ENCODE data around the gene KLRC2.
"Not testable (repeated sequence)": the region's sequence is repeated elsewhere in the genome, so short reads cannot be mapped to it uniquely, and the experiment has no call there.

Gene KLRC2

DNA sequence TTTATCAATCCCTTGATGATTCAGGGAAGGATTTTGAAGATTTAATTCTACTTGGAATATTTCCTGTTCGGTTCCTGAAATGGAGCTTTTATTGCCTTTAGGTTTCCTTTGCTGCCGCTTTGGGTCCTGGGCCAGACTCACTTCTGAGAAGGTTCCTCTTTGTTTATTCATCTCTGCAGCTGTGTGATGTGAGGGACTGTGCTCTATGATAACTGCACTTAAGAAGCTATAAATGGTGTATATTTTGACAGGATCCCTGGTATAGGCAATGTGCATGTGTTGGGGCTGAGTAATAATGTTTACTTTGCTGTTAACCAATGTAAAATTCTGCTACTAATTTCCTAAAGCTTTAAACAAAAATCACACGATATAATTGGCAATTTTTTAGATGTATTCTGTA is at the start of gene KLRC2:
KLRC2 (minus strand) TSS at position 195 of the 400 bp plus-strand sequence; CDS start at position 171, 24 bp downstream.
- DNase-seq (ENCODE audit: low read depth in 2 of 2, low spot score in 1 of 2) = not testable (repeated sequence)

DNA sequence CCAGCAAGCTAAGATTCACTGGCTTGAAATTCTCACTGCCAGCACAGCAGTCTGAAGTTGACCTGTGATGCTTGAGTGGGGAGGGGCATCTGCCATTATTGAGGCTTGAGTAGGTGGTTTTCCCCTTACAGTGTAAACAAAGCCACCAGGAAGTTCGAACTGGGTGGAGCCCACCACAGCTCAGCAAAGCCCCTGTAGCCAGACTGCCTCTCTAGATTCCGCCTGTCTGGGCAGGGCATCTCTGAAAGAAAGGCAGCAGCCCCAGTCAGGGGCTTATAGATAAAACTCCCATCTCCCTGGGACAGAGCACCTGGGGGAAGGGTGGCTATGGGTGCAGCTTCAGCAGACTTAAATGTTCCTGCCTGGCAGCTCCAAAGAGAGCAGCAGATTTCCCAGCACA is 46.1 kb upstream of the KLRC2 start:
- DNase-seq (ENCODE audit: low read depth in 2 of 2, low spot score in 1 of 2) = not testable (repeated sequence)

DNA sequence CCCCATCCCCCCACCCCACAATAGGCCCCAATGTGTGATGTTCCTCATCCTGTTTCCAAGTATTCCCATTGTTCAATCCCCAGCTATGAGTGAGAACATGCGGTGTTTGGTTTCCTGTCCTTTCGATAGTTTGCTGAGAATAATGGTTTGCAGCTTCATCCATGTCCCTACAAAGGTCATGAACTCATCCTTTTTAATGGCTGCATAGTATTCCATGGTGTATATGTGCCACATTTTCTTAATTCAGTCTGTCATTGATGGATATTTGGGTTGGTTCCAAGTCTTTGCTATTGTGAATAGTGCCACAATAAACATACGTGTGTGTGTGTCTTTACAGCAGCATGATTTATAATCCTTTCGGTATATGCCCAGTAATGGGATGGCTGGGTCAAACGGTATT is 37.0 kb upstream of the KLRC2 start:
- DNase-seq (ENCODE audit: low read depth in 2 of 2, low spot score in 1 of 2) = not testable (repeated sequence)

DNA sequence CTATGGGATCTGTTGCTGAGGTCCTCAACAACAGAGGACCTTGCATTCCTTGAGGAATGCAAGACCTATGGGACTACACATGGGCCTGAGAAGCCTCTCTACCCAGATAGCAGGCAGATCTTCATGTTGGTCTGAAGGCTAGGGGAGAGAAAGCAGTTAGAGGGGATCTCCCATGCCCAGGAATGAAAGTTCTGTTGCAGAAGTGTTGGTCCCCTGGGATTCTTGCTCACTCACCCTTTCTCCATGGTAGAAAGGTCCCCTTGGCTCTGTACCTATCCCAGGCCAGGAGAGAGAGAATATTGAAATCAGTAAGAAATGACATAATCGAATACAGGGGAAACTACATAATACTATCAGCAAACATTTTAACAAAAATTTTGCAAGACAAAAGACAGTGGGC is 33.9 kb upstream of the KLRC2 start:
- DNase-seq (ENCODE audit: low read depth in 2 of 2, low spot score in 1 of 2) = no peak

DNA sequence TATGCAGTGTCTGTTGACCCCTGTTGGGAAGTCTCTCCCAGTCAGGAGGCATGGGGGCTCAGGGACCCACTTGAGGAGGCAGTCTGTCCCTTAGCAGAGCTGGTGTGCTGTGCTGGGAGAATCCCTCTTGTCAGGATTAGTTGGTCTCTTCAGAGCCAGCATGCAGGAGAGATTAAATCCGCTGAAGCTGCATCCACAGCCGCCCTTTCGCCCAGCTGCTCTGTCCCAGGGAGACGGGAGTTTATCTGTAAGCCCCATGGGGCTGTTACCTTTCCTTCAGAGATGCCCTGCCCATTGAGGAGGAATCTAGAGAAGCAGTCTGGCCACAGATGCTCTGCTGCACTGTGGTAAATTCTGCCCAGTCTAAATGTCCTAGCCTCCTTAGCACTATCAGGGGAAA is 30.5 kb upstream of the KLRC2 start:
- DNase-seq (ENCODE audit: low read depth in 2 of 2, low spot score in 1 of 2) = no peak

DNA sequence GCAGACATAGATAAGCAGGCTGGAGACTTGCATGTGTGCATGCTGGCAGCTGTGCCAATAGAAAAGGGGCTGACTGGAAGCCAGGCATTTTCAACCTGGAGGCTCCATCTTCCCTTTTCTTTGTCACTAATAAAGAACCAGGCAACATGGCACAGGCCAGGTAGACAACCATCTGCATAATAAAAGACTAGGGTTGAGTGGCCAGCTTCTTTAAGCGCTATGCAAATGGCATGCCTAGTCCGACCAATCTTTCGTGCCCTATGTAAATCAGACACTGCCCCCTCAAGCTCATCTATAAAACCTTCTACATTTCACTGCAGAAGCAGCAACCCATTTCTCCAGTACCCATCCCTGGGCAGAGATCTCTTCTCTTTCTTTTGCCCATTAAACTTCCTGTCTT is 21.9 kb upstream of the KLRC2 start:
- DNase-seq (ENCODE audit: low read depth in 2 of 2, low spot score in 1 of 2) = no peak

DNA sequence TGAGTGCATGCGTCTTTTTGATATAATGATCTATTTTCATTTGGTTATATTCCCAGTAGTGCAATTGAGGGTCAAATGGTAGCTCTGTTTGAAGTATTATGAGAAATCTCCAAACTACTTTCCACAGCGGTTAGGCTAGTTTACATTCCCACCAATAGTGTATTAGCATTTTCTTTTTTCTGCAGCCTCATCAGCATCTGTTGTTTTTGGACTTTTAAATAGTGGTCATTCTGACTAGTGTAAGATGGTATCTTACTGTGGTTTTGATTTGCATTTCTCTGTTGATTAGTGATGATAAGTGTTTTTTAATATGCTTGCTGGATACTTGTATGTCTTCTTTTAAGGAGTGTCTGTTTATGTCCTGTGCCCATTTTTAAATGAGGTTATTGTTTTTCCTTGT is 21.0 kb upstream of the KLRC2 start:
- no peak for DNase-seq (ENCODE audit: low read depth in 2 of 2, low spot score in 1 of 2)

DNA sequence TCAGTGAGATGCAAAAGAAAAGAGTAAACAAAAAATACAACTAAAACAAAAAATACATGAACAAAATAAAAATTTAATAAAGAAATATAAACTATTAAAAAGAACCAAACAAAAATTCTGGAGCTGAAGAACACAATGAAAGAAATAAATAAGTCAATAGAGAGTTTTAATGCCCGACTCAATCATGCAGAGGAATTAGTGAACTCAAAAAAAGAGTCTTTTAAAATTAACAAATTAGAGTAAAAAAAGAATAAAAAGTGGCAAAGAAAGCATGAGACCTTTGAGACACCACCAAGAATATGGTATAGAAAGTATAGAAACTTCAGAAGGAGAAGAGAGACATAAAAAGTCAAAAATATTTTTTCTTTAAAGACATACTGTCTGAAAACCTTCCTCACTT is 20.0 kb upstream of the KLRC2 start:
- no peak for DNase-seq (ENCODE audit: low read depth in 2 of 2, low spot score in 1 of 2)

DNA sequence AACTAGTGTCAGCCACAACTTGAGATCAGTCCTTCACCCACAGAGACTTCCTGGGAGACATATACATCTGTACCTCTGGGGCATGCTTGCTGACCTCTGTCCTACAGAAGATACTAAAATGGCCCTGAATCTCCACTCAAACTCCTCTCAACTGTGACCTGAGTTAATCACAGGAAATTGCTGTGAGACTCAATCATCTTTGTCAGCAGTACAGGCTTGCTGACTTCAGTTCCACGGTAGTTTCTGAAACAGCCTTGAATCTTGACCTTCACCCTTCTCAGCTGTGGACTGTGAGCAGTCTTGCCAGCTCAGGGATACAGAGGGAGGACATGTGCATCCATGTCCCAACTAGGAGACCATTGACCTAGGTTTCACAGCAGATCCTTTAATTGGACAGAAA is 18.7 kb upstream of the KLRC2 start:
- no peak for DNase-seq (ENCODE audit: low read depth in 2 of 2, low spot score in 1 of 2)

DNA sequence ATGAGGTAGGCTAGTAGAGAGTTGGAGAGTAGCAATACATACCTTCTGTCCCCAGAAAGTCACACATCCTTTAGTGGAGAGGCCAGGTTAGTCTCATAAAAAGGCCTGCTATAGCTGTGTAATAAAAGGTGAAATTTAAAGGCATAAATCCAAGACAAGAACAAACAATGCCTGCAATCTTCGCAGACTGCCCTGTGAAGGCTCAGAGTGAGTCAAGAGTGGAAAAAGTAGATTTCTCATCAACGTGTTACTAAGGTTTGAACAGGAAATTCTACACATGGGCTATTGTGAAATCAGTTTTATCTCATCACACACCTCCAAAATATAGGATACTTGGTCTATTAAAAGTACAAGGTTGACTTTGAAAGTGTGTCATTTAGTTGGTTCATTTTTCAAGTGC is 17.3 kb upstream of the KLRC2 start, which contains the start of gene KLRC1:
KLRC1 (minus strand) TSS at position 222 of the 400 bp plus-strand sequence. CDS start 2,221 bp downstream, outside the sequence.
- no peak for DNase-seq (ENCODE audit: low read depth in 2 of 2, low spot score in 1 of 2)

DNA sequence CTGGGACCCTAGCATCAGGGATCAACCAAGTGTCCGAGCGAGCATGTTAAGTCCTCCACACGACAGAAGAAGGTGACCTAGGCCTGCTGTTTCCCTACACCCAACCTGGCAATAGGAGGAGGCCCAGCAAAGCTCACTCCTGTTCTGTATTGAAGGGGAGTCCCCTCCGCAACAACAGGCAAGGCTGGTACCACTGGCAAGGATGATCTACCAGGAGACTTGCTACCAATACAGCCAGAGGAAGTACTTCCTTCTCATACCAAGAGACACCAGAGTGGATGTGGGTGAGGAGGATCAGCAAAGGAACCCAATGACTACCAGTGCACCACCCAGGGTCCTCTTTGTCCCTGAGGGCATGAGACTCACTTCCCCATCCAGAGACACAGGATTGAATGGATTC is 12.4 kb upstream of the KLRC2 start:
- no peak for DNase-seq (ENCODE audit: low read depth in 2 of 2, low spot score in 1 of 2)

DNA sequence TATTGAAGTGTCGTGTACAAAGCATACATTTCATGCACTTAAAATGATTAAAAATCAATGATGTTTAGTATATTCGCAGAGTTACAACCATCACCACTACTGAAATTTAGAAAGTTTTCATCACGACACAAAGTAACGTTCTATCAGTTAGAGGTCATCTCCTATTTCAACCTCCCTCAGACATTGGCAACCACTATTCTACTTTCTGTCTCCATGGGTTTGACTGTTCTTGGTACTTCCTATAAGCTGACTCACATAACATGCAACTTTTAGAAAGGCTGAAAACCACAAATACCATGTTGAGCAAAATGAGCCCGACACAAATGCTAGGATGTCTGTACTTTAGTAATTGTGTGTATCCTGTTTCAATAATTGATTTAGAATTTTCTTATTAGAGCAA is 10.2 kb upstream of the KLRC2 start:
- DNase-seq (ENCODE audit: low read depth in 2 of 2, low spot score in 1 of 2) = not testable (repeated sequence)

DNA sequence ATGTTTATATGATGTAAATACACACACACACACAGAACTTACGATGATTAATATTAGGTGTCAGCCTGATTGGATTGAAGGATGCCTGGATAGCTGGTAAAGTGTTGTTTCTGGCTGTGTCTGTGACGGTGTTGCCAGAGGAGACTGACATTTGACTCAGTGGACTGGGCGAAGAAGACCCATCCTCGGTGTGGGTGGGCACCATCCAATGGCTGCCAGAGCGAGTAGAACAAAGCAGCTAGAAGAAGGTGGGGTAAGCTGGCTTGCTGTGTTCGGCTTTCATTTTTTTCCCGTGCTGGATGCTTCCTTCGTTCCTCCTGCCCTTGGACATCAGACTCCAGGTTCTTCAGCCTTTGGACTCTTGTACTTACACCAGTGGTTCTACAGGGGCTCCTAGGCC is 5.3 kb upstream of the KLRC2 start:
- not testable (repeated sequence) for DNase-seq (ENCODE audit: low read depth in 2 of 2, low spot score in 1 of 2)

DNA sequence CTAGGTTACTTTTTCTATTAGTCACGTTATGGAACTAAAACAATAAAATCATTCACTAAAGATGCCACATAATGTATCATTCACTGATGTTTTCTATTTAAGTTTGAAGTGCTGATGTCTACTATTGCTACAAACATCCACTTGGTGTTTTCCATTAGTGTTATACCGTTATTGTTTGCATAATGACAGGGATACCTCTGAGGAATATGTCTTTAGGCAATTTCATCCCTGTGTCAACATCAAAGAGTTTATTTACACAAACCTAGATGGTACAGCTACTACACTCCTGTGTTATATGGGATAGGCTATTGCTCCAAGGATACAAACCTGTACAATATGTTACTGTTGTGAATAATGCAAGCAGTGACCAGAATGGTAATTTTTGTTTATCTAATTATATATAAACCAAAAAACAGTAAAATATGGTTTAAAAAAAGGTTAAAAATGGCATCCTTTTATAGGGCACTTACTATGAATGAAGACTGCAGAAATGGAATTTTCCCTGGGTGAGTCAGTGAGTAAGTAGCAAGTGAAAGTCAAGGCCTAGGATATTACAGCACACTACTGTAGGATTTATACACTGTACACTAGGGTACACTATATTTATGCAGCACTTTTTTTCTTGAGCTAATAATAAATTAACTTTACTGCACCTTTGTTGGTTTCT is 3.9 kb upstream of the KLRC2 start:
- not testable (repeated sequence) for DNase-seq (ENCODE audit: low read depth in 2 of 2, low spot score in 1 of 2)

DNA sequence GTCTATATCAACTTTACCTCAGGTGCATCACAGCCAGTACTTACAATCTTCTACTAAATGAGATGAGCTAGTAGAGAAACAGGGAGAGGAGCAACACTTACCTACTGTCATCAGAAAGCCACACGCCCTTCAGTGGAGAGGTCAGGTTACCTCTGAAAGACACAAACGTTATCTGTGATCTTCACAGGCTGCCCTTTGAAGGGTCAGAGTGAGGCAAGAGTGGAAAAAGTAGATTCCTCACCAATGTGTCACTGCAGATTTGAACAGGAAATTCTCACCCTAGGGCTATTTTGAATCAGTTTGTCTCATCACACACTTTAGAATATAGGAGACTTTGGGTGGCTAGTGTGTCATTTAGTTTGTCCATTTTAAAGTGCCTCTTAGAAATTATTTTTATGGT is 1.8 kb upstream of the KLRC2 start:
- not testable (repeated sequence) for DNase-seq (ENCODE audit: low read depth in 2 of 2, low spot score in 1 of 2)

DNA sequence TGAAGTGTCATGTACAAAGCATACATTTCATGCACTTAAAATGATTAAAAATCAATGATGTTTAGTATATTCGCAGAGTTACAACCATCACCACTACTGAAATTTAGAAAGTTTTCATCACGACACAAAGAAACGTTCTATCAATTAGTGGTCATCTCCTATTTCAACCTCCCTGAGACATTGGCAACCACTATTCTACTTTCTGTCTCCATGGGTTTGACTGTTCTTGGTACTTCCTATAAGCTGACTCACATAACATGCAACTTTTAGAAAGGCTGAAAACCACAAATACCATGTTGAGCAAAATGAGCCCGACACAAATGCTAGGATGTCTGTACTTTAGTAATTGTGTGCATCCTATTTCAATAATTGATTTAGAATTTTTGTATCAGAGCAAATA is 5.2 kb downstream of the KLRC2 start:
- not testable (repeated sequence) for DNase-seq (ENCODE audit: low read depth in 2 of 2, low spot score in 1 of 2)

DNA sequence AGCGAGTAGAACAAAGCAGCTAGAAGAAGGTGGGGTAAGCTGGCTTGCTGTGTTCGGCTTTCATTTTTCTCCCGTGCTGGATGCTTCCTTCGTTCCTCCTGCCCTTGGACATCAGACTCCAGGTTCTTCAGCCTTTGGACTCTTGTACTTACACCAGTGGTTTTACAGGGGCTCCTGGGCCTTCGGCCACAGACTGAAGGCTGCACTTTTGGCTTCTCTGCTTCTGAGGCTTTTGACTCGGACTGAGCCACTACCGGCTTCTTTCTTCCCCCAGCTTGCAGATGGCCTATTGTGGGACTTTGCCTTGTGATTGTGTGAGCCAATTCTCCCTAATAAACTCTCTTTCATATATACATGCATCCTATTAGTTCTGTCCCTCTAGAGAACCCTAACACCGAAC is 9.9 kb downstream of the KLRC2 start:
- DNase-seq (ENCODE audit: low read depth in 2 of 2, low spot score in 1 of 2) = not testable (repeated sequence)

DNA sequence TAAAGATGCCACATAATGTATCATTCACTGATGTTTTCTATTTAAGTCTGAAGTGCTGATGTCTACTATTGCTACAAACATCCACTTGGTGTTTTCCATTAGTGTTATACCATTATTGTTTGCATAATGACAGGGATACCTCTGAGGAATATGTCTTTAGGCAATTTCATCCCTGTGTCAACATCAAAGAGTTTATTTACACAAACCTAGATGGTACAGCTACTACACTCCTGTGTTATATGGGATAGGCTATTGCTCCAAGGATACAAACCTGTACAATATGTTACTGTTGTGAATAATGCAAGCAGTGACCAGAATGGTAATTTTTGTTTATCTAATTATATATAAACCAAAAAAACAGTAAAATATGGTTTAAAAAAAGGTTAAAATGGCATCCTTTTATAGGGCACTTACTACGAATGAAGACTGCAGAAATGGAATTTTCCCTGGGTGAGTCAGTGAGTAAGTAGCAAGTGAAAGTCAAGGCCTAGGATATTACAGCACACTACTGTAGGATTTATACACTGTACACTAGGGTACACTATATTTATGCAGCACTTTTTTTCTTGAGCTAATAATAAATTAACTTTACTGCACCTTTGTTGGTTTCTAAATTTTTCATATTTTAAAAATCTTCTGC is 11.4 kb downstream of the KLRC2 start:
- DNase-seq (ENCODE audit: low read depth in 2 of 2, low spot score in 1 of 2) = not testable (repeated sequence)

DNA sequence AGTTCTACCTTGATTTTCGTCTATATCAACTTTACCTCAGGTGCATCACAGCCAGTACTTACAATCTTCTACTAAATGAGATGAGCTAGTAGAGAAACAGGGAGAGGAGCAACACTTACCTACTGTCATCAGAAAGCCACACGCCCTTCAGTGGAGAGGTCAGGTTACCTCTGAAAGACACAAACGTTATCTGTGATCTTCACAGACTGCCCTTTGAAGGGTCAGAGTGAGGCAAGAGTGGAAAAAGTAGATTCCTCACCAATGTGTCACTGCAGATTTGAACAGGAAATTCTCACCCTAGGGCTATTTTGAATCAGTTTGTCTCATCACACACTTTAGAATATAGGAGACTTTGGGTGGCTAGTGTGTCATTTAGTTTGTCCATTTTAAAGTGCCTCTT is 13.7 kb downstream of the KLRC2 start:
- not testable (repeated sequence) for DNase-seq (ENCODE audit: low read depth in 2 of 2, low spot score in 1 of 2)

DNA sequence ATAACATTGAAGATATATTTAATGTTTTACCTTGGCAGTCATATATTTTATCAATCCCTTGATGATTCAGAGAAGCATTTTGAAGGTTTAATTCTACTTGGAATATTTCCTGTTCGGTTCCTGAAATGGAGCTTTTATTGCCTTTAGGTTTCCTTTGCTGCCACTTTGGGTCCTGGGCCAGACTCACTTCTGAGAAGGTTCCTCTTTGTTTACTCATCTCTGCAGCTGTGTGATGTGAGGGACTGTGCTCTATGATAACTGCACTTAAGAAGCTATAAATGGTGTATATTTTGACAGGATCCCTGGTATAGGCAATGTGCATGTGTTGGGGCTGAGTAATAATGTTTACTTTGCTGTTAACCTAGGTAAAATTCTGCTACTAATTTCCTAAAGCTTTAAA is 15.5 kb downstream of the KLRC2 start, which contains the start of gene KLRC3:
KLRC3 (minus strand) TSS at position 262 of the 400 bp plus-strand sequence; CDS start at position 217, 45 bp downstream.
- not testable (repeated sequence) for DNase-seq (ENCODE audit: low read depth in 2 of 2, low spot score in 1 of 2)

DNA sequence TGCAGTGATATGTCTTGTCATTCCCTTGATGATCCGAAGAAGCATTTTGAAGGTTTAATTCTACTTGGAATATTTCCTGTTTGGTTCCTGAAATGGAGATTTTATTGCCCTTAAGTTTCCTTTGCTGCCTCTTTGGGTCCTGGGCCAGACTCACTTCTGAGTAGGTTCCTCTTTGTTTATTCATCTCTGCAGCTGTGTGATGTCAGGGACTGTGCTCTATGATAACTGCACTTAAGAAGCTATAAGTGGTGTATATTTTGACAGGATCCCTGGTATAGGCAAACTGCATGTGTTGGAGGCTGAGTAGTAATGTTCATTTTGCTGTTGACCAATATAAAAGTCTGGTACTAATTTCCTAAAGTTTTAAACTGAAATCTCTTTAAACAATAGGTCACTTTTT is 26.4 kb downstream of the KLRC2 start, which contains the start of gene KLRC4:
KLRC4 (minus strand) TSS at position 366 of the 400 bp plus-strand sequence; CDS start at position 184, 182 bp downstream.
- no peak for DNase-seq (ENCODE audit: low read depth in 2 of 2, low spot score in 1 of 2)

DNA sequence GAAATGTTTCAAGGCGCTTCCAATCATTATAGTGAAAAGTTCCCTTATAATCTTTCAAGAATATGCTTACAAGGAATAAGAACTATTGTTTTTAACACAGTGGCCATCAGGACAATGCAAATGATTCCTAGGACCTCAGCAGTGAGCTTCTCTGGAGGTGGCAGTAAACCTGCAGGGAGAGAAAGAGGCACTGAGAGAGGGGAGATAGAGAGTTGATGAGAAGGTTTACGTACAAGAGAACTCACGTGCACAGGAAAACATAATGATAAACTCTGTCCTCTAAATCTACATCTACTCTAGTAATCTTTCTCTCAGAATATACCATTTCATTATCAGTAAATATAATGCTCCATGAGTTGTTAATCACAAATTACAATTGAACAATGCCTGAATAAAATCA is 27.0 kb downstream of the KLRC2 start:
- DNase-seq (ENCODE audit: low read depth in 2 of 2, low spot score in 1 of 2) = no peak

Measured in stimulated activated CD8-positive, alpha-beta memory T cell treated with anti-CD3 and anti-CD28 coated beads, Interleukin-4, amount 100 ng/mL, for 1 hour (primary cell).